Measurements from ENCODE around the gene DDIT3. TPM values are rescaled to one million over a fixed set of nuclear protein-coding genes. Genes with fewer than 3 reads are reported as not detected.
"Not testable (repeated sequence)": the region's sequence is repeated elsewhere in the genome, so short reads cannot be mapped to it uniquely, and the experiment has no call there.

DDIT3 gene
- total RNA-seq, 1 donor from 2014 or later, result 15.0 TPM

DNA sequence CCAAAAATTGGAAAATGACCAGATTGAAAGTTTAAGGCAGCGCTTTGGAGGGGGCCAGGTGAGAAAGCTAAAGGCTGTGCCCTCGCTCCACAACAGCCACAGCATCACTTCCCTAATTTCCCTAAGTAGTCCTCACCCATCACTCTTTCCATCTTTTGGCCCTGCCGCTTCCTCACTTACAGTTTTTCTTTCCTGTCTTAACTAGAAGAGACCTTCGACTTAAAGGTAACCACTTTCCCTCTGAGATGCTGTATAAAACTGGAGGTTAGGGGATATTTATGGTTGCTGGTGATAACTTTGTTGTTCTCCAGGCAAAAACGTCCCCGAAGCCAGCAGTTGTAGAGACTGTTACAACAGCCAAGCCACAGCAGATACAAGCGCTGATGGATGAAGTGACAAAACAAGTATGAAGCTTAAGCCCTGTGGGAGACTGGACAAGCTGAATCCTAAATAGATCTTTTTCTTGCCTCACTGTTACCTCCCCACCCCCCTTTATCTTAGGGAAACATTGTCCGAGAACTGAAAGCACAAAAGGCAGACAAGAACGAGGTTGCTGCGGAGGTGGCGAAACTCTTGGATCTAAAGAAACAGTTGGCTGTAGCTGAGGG is 4.3 kb downstream of the DDIT3 start:
- Mint-ChIP-seq H3K4me1 (peaks cover 28% of the 10 kb centered on the region), H3K27me3 (ENCODE audit: low read depth) (peaks cover 4% of the 10 kb centered on the region), H3K9me3 (no peaks in the 10 kb centered on the region), H3K36me3 (ENCODE audit: low read depth) (peaks cover 28% of the 10 kb centered on the region), H3K4me3 (peak overlapping the region; percentile 59), H3K27ac (ENCODE audit: unreplicated experiment) (peak overlapping the region; percentile 8)
- TF ChIP-seq, protein P1, sequence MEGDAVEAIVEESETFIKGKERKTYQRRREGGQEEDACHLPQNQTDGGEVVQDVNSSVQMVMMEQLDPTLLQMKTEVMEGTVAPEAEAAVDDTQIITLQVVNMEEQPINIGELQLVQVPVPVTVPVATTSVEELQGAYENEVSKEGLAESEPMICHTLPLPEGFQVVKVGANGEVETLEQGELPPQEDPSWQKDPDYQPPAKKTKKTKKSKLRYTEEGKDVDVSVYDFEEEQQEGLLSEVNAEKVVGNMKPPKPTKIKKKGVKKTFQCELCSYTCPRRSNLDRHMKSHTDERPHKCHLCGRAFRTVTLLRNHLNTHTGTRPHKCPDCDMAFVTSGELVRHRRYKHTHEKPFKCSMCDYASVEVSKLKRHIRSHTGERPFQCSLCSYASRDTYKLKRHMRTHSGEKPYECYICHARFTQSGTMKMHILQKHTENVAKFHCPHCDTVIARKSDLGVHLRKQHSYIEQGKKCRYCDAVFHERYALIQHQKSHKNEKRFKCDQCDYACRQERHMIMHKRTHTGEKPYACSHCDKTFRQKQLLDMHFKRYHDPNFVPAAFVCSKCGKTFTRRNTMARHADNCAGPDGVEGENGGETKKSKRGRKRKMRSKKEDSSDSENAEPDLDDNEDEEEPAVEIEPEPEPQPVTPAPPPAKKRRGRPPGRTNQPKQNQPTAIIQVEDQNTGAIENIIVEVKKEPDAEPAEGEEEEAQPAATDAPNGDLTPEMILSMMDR (conservative IDR thresholded peaks at IDR 0.05), result no peak
- DNase-seq (ENCODE audit: low read depth, low spot score), result no peak

DNA sequence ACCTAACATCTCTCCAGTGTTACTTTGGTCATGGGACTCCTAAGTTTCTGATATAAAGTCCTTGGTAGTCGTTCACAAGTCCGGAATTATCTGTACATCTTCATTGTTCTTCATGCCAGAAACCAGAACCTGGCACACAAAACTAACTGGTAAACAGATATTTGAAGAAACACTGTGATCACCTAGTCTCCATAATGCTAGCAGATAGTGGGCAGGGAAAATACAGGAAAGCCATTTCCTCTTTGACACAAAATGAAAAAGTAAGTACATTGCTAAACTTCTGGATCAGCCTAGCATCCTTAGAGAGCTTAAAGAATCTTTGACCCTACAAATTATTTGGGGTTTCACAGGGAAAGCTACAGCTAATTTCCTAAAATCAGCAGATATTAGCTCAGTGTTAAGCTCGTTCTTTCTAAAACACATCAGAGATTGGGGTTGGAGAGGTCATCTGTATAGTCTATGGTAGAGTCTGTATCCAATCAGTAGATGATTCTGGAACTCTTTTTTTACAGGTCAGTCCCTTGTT is 4.8 kb downstream of the DDIT3 start:
- Mint-ChIP-seq H3K27me3 (ENCODE audit: low read depth) (peaks cover 4% of the 10 kb centered on the region), H3K4me1 (peaks cover 25% of the 10 kb centered on the region), H3K27ac (ENCODE audit: unreplicated experiment) (no peak overlapping the region), H3K36me3 (ENCODE audit: low read depth) (peaks cover 28% of the 10 kb centered on the region), H3K9me3 (no peaks in the 10 kb centered on the region), H3K4me3 (peak overlapping the region; percentile 59)
- TF ChIP-seq, protein P1 (conservative IDR thresholded peaks at IDR 0.05), result no peak
- DNase-seq (ENCODE audit: low read depth, low spot score), result no peak

DNA sequence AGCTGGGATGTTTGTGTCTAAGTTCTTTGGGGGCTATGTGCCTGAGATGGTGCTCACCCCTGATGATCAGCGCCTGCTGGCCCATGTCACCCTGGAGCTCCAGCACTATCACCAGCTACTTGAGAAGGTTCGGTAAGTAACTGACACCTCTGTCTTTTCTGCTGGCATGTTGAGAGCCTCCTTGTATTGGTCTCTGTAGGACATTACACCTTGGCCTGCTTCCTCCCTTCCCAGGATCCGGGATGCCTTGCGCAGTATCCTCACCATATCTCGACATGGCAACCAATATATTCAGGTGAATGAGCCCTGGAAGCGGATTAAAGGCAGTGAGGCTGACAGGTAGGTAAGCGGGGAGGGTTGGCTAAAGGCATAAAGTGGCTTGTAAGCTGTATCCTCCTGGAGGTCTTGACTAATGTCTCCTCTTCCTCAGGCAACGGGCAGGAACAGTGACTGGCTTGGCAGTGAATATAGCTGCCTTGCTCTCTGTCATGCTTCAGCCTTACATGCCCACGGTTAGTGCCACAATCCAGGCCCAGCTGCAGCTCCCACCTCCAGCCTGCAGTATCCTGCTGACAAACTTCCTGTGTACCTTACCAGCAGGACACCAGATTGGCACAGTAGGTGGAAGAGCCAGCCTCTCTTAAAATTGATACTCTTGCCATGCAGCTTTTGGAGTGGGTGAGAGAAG is 5.5 kb downstream of the DDIT3 start:
- Mint-ChIP-seq H3K4me3 (no peak overlapping the region), H3K36me3 (ENCODE audit: low read depth) (peaks cover 26% of the 10 kb centered on the region), H3K27ac (ENCODE audit: unreplicated experiment) (no peak overlapping the region), H3K9me3 (no peaks in the 10 kb centered on the region), H3K27me3 (ENCODE audit: low read depth) (no peaks in the 10 kb centered on the region), H3K4me1 (peaks cover 22% of the 10 kb centered on the region)
- DNase-seq (ENCODE audit: low read depth, low spot score), result no peak
- TF ChIP-seq, protein P1 (conservative IDR thresholded peaks at IDR 0.05), result no peak

DNA sequence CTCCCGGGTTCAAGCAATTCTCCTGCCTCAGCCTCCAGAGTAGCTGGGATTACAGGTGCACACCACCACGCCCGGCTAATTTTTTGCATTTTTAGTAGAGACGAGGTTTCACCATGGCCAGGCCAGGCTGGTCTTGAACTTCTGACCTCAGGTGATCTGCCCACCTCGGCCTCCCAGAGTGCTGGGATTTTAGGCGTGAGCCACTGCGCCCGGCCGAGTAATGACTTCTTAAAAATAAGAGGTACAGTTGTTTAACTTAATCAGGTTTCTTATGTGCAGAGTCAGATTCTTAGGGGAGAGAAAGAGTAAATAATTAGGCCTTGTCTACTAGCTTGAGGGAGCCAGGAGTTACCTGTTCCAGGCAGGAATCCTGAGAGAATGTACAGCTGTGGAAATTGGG is 6.1 kb downstream of the DDIT3 start:
- H3K4me3 Mint-ChIP-seq; H3K27ac Mint-ChIP-seq (ENCODE audit: unreplicated experiment): not testable (repeated sequence)
- H3K36me3 Mint-ChIP-seq (ENCODE audit: low read depth), result peaks cover 28% of the 10 kb centered on the region

DNA sequence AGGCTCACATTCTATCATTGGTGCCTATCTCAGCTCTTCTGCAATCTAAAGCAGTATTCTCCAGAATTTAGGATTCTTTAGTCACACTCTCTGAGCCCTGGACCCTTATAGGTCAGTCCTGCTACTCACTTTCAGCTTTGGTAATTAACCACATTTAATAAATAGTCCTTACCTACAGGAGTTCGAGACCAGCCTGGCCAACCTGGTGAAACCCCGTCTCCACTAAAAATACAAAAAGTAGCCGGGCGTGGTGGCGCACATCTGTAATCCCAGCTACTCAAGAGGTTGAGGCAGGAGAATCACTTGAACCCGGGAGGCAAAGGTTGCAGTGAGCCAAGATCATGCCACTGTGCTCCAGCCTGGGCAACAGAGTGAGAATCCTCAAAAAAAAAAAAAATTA is 6.6 kb downstream of the DDIT3 start:
- H3K9me3 Mint-ChIP-seq; DNase-seq (ENCODE audit: low read depth, low spot score); H3K4me3 Mint-ChIP-seq; H3K27me3 Mint-ChIP-seq (ENCODE audit: low read depth); H3K27ac Mint-ChIP-seq (ENCODE audit: unreplicated experiment); H3K4me1 Mint-ChIP-seq: not testable (repeated sequence)
- H3K36me3 Mint-ChIP-seq (ENCODE audit: low read depth), result peaks cover 28% of the 10 kb centered on the region

More for the DNA sequence above, 6.1 kb downstream of the DDIT3 start:
- H3K27me3 Mint-ChIP-seq (ENCODE audit: low read depth); DNase-seq (ENCODE audit: low read depth, low spot score); H3K9me3 Mint-ChIP-seq: not testable (repeated sequence)
- H3K4me1 Mint-ChIP-seq, result peaks cover 16% of the 10 kb centered on the region

DNA sequence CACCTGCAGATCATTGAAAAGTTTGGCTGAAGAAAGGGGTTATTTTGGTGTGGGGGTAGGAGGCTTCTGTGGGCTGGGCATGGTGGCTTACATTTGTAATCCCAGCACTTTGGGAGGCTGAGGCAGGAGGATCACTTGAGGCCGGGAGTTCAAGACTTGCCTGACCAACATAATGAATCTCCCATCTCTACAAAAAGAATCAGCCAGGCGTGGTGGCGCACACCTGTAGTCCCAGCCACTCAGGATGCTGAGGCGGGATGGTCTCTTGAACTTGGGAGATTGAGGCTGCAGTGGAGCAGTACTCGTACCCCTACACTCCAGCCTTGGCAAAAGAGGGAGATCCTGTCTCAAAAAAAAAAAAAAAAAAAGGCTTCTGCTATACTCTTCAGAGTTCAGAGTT is 7.0 kb downstream of the DDIT3 start:
- TF ChIP-seq, protein P1 (conservative IDR thresholded peaks at IDR 0.05), result no peak
- Mint-ChIP-seq H3K9me3 (no peaks in the 10 kb centered on the region), H3K27ac (ENCODE audit: unreplicated experiment) (no peak overlapping the region), H3K27me3 (ENCODE audit: low read depth) (no peaks in the 10 kb centered on the region), H3K4me3 (peak overlapping the region; percentile 25), H3K4me1 (peaks cover 6% of the 10 kb centered on the region), H3K36me3 (ENCODE audit: low read depth) (peaks cover 27% of the 10 kb centered on the region)
- DNase-seq (ENCODE audit: low read depth, low spot score), result no peak
